Dedifferentiated amniotic fluid mesenchymal stem cell (primary cell): Measurements from ENCODE around the gene PTPN20.

Source experiments
- DNase-seq: peaks from one replicate; pipeline ENCODE4 v3.0.0-alpha.2; 2016; ENCODE audit errors: extremely low spot score

The PTPN20 gene

DNA sequence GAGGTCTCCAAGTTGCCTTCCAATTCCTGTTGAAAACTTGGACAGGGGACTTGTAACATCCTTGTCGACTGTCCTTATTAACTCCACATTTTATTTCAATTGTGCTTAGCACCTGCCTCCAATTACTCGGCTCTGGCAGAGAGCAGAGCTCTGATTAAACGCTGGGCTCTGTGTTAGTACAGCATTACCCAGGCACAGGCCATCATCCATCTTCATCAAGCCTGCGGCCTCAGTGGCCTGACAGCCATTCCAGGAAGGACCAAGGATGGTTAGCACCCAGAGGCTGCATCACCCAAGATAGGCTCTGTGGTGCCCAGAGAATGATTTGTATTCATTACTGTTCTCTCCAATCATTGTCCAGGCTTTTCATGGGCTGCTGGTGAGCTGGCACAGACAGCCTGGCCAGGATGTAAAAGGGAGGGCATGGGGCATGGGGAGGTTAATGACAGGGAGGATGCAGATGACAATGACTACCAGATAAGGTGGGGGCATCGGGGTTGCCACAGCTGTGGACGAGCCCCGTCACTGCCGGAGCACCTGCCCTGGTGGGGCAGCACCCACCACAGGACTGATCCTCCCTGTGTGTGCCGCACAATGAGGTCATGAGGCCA lies 123.3 kb downstream of the PTPN20 start:
- no peak for DNase-seq

GRCh38 chr10:47035171-47035818 lies 124.1 kb downstream of the PTPN20 start:
- no peak for DNase-seq

DNA sequence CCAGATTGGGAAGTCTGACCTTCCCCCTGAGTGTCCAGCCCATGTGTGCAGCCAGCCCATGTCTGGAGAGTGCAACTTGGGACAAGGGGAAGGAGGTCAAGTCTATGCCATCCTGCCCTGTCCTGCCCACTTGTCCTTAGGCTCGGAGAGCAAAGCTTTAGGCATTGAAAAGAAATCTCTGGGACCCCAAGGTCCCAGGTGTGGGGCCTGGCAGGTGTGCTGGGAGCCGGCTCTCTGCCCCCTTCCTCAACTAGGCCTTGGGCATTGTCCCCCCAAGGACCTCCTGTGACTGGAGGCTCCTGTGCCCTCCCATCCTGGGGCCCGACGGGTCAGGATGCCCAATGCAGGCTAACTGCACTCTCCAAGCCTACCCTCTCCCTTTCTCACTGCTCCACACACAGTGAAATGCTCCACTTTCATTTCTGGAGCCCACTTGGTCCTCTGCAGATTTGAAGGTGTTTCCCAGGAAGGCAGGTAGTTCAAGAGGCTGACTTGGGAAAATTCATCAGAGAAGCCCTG lies 124.7 kb downstream of the PTPN20 start:
- DNase-seq: no peak

- no peak for DNase-seq
These were observed 125.5 kb downstream of the PTPN20 start for GRCh38 chr10:47036771-47037170.

GRCh38 chr10:47037654-47038425 lies 126.6 kb downstream of the PTPN20 start:
- no peak for DNase-seq

GRCh38 chr10:47038881-47039561 lies 127.8 kb downstream of the PTPN20 start:
- no peak for DNase-seq

DNA sequence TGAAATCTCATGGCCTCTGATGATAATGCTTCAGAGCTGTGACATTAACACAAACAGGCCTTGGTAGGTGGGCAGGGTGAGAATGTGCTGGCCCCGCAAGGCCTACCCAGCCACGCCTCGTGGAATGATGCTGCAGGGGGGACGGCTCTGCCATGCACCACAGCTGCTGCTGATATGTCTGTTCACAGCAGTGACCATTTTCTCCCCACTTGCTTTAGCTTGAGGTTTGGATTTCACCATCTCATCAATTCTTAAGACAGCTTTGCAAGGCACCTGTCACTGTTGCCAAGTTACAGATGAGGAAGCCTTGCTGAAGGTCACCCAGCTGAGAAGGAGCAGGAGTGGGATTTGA lies 128.3 kb downstream of the PTPN20 start:
- DNase-seq: no peak

DNA sequence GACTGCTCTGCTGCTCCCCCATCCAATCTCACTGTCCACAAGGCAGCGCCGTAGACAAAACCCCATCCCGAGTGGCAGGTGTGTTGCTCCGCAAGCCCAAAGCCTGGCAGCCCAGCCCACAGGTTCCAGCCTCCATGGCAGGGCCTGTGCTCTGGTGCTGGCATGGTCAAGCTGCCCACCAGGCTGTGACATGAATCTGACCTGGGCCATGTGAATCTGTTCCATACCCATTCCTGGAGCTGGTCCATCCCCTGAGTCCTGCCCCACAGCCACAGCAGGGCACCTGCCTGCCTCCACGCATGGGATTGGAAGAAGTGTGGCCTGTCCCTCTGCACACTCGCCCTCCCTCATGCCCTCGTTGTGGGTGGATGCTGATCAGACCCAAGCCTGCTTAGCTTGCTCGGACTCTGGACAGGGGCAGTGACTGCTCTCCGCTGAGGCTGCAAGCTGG lies 128.8 kb downstream of the PTPN20 start:
- no peak for DNase-seq

- no peak for DNase-seq
These were observed 129.5 kb downstream of the PTPN20 start for GRCh38 chr10:47040681-47041080.

DNA sequence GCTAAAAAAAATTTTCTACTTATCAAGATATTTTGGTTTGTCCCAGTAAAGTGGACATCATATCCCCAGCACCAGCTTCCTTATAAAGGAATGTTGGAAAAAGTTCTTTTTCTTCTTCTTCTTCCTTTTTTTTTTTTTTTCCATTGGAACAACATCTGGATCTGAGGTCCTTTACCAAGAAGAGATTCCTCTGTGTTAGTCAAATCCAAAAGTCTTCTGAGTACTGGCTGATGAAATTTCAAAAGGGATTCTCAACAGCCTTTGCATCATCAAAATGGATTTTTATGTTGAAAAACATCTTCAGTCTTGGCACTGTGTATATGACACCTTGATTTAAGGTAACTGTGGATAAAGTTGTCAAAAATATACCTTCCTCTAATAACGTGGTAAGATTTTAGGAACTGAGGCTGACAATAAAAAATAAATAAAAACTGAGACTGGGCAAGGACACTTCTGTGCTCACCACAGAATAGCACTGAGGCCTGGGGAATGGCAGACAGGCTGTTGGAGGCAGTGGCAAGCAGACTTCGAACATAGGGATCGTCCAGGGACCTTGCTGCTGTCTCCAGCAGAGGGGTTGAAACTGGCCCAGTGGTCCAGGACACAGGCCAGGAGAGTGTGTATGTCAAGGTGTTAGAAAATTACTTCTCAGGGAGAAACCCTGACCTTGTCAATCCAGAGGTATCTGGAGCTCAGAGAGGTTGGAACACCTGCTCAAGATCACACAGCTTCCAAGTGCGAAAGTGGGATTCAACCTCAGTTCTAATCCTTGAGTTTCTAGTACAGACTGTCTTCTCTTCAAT lies 130.4 kb downstream of the PTPN20 start:
- peak; percentile 68 for DNase-seq

GRCh38 chr10:47042199-47042473 lies 130.9 kb downstream of the PTPN20 start:
- DNase-seq: no peak

DNA sequence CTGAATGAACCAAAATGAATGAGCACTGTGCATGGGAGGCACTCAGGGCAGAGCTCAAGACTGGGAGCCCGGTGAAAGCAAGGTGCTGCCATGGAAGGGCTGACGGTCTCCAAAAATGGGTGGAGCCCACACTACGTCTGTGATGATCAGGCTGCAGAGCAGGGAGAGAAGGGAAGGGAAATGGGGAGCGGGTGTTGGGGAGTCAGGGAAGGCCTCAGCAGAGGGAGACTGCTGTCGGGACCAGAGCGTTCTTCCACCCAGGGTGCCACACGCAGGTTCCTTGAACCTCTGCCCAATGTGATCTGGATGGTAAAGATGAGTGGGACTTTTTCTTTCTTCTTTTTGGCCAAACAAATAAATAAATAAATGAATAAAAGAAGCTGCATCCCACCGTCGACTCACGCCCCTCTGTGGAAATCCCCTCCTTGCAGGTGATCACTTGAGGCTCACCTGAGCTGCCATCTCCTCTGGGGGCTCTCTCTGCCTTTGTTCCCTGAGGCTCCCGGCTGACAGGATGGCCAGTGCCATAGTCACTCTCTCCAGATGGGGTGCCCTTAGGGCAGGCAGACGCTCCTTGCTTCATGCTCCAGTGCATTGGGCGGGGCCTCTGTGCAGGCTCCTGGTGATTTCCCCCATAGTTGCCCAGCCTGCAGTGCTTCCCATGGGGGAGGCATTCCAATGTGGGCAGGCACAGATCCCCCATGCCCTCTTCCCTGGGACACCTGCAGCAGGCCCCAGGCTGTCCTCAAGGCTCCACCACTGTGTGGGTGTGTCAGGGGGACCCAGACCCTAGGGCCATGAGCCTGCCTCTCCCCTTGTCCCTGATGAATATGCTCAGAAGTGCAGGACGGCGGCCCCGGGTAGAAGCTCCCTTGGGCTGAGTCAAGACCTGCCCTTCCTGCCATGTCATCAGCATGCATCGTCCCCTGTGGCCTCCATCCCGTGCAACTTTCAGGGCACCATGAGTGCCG lies 131.8 kb downstream of the PTPN20 start:
- DNase-seq: no peak

DNA sequence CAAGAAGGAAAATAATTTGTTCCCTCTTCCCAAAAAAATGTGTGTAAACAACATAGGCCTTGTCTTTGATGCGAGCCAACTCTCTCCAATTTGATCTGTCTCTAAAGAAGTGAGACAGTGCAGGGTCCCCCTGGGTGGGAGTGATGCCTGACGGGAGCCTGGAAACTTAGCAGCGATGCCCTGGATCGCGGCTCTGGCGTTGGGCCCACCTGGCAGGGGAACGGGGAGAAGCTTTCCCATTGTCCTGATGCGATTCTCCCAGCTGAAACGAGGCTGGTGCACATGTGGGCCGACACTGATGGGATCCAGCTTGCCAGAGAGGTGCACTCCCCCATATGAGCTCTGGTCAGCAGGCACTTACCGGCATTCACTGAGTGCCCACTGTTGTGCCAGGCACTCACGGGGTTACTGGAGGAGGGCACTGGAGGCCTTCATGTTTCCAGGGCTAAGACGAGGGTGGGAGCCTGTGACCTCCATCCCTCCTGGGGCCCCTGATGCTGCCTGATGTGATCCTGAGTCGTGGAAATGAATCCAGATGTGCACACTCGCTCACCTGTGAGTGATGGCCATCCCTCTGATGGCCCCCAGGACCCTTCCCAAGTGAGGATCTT lies 132.8 kb downstream of the PTPN20 start:
- DNase-seq: no peak

- no peak for DNase-seq
These were observed 133.5 kb downstream of the PTPN20 start for GRCh38 chr10:47044741-47045140.

GRCh38 chr10:47045331-47045861 lies 134.2 kb downstream of the PTPN20 start:
- no peak for DNase-seq

DNA sequence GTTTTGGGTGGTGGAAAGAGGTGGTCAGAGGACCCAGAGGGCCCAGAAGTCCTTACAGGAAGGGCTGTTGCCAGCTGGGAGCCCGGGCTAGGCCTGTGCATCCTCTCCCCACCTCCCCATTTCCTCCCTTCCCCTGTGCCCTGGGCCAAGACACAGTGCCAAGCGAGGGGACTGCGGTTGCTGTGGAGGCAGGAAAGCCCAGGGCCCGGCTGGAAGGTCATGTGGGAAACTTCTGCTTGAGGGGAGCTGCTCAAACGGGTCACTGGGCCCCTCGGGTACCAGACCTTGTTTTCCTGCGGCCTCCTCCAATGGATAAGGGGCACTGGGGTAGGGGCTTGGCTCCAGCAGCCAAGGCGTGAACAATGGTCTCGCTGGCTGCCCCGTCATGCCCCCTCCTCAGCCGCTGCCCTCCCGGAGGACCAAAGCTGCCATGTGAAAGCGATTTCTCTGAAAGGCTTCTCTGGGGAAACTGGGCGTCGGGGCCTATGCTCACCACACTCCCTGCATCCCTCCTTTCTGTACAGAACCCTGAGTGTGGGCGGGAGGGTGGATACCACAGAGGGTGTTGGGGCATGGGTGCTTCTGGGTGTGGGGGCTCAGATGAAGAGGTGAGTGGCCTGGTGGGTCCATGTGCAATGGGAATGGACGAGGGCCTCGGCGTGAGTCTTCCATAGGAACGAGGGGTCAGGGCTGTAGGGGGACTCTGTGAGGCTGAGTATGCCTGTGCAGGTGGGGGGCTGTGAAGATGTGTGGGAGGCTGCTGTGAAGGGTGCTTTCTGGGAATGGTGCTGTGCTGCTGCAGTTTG lies 135.3 kb downstream of the PTPN20 start:
- no peak for DNase-seq

- no peak for DNase-seq
These were observed 135.9 kb downstream of the PTPN20 start for GRCh38 chr10:47047127-47047504.

DNA sequence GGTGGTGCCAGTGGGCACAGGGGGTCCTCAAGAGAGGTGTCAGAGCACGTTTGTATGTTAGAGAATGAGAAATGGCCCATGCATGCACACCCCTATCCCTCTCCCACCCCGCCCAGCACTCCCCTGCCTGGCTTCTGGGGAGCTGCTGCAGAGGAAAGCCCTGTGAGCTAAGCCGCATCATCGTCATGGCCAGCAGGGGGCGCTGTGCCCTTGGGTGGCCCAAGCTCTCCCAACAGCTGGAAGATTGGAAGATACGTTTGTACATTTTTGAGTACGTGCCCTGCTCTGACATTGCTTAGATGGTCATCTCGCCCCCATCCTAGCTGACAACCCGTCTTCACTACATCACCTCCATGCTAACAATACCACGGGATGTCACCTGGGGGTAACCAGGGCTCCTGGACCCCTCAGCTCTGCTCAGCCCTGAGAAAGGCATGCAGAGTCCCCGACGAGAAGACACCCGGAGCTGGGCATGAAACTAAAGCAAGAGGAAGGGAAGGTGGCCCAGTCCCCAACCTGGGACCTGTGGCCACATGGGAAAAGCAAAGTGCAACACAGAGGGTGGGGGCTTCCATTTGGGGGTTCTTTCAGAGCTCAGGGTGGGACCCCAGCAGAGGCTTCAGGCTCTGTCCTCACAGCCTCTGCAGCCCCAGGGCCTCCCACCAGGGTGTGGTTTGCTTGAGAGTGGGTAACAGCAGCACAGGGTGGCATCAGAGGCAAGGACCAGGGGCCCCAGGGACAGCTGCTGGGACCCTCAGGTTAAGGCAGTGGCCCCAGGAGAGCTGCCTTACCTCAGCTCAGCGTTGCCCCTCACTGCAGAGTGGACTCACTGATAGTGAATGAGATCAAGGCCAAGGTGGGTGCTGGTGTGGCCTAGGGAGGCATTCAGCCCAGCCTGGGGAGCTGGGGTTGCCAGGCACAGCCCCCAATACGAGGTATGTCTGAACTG lies 136.6 kb downstream of the PTPN20 start:
- peak; percentile 52 for DNase-seq
